Kidney epithelial cell (primary cell): Measurements from ENCODE around the gene HOXC11. TPM values are rescaled to one million over a fixed set of nuclear protein-coding genes. Genes with fewer than 3 reads are reported as not detected.

Source experiments
- DNase-seq: peaks from one replicate; pipeline ENCODE4 v3.0.0-alpha.2; 2010; ENCODE audit warnings: low read depth
- H3K27me3 ChIP-seq: 2 replicates; pipeline ENCODE4 v1.6.0; 2011; ENCODE audit warnings: low read length; ENCODE audit not compliant: control insufficient read depth, insufficient read depth
- H3K36me3 ChIP-seq: 2 replicates; pipeline ENCODE4 v1.5.1; 2011; ENCODE audit warnings: low read length; ENCODE audit not compliant: control insufficient read depth, insufficient read depth
- H3K4me3 ChIP-seq: 2 replicates; pipeline ENCODE4 v1.5.1; 2011; ENCODE audit warnings: low read depth, mild to moderate bottlenecking, control low read depth, low read length
- total RNA-seq: library from RNA; depleted of rRNA; stranded (reverse); fragments of >200 nt; gene quantifications from 2 replicates; pipeline ENCODE4 v1.2.3, GENCODE V29; 2015
- TF ChIP-seq, protein P1 (sequence below): IDR thresholded peaks from 2 replicates; pipeline ENCODE4 v1.5.1; 2011; ENCODE audit warnings: mild to moderate bottlenecking, moderate library complexity, low read length, control low read depth, inconsistent platforms; ENCODE audit not compliant: insufficient read depth, poor library complexity, severe bottlenecking

Gene HOXC11
- total RNA-seq, 1 donor from 2014 or later = 0.58 TPM

DNA sequence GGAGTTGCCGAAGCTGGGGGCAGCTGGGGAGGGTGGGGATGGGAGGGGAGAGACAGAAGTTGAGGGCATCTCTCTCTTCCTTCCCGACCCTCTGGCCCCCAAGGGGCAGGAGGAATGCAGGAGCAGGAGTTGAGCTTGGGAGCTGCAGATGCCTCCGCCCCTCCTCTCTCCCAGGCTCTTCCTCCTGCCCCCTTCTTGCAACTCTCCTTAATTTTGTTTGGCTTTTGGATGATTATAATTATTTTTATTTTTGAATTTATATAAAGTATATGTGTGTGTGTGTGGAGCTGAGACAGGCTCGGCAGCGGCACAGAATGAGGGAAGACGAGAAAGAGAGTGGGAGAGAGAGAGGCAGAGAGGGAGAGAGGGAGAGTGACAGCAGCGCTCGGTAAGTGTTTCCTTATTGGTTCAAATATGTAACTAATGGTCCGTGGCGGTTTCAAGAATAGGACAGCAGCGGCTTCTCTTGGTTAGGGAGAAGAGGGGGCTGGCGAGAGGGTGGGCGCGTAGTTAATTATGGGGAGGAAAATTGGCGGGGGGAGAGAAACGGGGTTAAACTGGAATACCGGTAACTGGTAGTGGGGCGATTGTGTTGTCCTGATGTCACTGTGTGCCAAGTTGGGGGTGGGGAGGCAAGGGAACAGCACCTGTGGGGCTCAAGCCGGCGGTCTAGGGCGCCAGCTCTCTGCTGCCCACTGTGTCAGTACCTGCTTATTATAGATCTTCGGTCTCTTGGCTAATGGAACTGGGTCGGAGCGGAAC lies 44.3 kb downstream of the HOXC11 start:
- no peaks in the 10 kb centered on the region for H3K36me3 ChIP-seq
- no peak for DNase-seq
- H3K27me3 ChIP-seq = peaks cover 22% of the 10 kb centered on the region
- TF ChIP-seq, protein P1, sequence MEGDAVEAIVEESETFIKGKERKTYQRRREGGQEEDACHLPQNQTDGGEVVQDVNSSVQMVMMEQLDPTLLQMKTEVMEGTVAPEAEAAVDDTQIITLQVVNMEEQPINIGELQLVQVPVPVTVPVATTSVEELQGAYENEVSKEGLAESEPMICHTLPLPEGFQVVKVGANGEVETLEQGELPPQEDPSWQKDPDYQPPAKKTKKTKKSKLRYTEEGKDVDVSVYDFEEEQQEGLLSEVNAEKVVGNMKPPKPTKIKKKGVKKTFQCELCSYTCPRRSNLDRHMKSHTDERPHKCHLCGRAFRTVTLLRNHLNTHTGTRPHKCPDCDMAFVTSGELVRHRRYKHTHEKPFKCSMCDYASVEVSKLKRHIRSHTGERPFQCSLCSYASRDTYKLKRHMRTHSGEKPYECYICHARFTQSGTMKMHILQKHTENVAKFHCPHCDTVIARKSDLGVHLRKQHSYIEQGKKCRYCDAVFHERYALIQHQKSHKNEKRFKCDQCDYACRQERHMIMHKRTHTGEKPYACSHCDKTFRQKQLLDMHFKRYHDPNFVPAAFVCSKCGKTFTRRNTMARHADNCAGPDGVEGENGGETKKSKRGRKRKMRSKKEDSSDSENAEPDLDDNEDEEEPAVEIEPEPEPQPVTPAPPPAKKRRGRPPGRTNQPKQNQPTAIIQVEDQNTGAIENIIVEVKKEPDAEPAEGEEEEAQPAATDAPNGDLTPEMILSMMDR = no peak
- H3K4me3 ChIP-seq = peak overlapping the region; percentile 49

- TF ChIP-seq, protein P1 = no peak
- peak; percentile 64 for DNase-seq
- H3K27me3 ChIP-seq = peaks cover 22% of the 10 kb centered on the region
- H3K36me3 ChIP-seq = no peaks in the 10 kb centered on the region
- peak overlapping the region; percentile 49 for H3K4me3 ChIP-seq
These were observed 45.0 kb downstream of the HOXC11 start for GRCh38 chr12:54017878-54018467.

DNA sequence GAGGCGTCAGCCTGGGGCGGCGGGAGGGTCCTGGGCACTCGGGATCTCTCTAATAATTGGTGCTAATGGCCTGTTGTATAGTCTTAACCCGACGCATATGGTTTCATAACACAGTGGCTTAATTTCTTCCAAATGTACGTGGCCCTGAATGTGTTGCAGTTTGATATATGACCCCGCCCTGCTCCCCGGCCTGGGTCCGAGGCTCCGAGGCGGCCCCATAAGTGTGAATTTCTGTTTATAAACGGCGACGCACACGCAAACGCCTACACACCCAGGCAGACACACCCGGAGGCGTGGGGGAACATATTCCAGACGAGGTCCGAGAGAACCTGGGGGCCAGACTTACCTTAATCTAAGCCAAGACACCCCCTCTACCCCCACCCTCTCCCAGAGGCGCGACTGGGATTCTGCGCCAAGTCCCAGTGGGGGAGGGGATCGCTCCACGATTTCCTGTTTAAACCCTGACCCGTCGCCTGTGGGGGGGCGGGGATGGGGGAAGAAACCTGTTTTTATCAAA lies 45.6 kb downstream of the HOXC11 start:
- no peak for DNase-seq
- Histone ChIP-seq H3K36me3 (no peaks in the 10 kb centered on the region), H3K4me3 (peak overlapping the region; percentile 49), H3K27me3 (peaks cover 22% of the 10 kb centered on the region)
- TF ChIP-seq, protein P1 = no peak

DNA sequence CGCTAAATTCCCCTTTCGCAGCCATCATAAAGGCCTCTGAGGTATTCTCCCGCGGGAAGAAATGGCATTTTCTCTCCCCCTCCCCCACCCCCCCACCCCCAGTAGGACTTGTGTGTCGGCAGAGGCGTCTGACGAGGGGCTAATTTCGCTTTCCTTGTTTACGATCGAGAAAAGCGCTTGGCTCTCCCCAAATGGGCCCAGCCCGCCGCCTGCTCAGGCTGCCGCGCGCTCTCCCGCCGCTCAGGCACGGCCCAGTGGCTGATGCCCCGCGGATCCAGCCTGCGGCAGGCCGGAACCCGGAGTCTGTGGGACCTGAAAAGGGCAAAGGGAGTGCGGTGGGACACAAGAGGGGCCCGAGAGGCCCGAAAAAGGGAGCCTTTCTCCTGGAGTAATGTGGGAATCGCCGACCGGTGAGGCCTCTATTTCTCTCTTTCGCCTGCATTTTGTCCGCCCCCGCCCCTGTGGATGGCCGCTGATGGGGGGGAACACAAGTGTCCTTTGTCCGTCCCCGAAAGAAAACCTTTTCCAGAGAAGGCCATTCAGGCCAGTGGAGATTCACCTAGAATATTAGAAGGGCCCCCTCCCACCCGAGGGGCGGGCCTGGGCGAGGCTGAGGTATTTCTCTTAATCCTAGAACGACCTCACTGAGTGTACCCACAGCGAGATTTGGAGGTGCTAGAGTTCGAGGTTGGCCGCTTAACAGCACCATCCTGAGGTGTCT lies 46.3 kb downstream of the HOXC11 start:
- Histone ChIP-seq H3K27me3 (peaks cover 22% of the 10 kb centered on the region), H3K36me3 (no peaks in the 10 kb centered on the region), H3K4me3 (peak overlapping the region; percentile 49)
- TF ChIP-seq, protein P1 = no peak
- no peak for DNase-seq

DNA sequence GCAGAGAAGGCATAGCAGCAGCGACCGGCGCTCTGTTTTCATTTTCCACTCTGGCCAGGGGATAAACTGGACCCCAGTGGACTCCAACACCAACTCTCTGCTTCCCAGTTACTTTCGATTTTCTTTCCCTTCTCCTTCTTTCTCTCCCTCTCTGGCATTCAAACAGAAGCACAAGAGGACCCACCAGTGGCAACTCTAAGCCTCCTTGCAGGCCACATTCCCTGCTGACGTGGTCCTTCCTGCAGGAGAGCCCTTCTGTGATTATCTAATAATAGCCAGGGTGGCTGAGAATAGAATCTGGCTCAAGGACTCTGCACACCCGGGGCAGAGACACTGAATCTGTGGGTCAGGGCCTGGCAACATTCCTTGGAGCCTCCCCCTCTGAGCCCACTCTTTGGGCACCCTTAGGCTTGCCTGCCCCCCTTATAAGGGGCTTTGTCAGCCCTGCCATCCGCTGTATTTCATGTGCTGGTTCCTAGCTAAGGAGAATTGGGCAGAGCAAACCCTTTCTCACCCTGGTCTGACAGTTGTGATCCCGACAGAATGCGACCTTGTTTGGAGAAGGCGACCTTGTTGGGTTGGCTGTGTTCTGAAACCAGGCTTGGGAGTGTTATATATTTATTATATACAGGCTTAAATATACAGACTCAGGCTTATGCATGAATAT lies 47.1 kb downstream of the HOXC11 start:
- TF ChIP-seq, protein P1 = no peak
- Histone ChIP-seq H3K27me3 (peaks cover 20% of the 10 kb centered on the region), H3K36me3 (no peaks in the 10 kb centered on the region), H3K4me3 (peak overlapping the region; percentile 49)
- DNase-seq = no peak
